ENCODE data around the gene CD300LB.

GRCh38 chr17:74515941-74516340 is 15.3 kb downstream of the CD300LB start:
- TF ChIP-seq EZH2 (IDR thresholded peaks at IDR 0.05; ENCODE audit: borderline replicate concordance, low read depth, low read length, severe bottlenecking) (no peak), CTCF (IDR thresholded peaks at IDR 0.05; ENCODE audit: borderline replicate concordance, extremely low read depth, low read length, poor library complexity, severe bottlenecking) (no peak)

All from DND-41 (cell line).